CD14-positive monocyte (primary cell): ENCODE results near the gene CASP3. TPM values are rescaled to one million over a fixed set of nuclear protein-coding genes. Genes with fewer than 3 reads are reported as not detected.
"Not testable (repeated sequence)": the region's sequence is repeated elsewhere in the genome, so short reads cannot be mapped to it uniquely, and the experiment has no call there.

Experiments
- DNase-seq, 3 donors: peaks; one replicate each; pipeline ENCODE4 v3.0.0-alpha.2; 2011 to 2022
- H2AFZ ChIP-seq: 2 replicates; pipeline ENCODE4 v1.6.0; 2012; ENCODE audit warnings: mild to moderate bottlenecking, low read depth, low read length, inconsistent platforms; ENCODE audit not compliant: insufficient read depth, poor library complexity, severe bottlenecking
- H3K27ac ChIP-seq, 2 donors: 1 replicate in 1 of 2; 2 replicates in 1 of 2; pipeline ENCODE4 v1.5.1; 2012 to 2013; ENCODE audit warnings: low read length in 2 of 2, control low read depth in 1 of 2, inconsistent platforms in 1 of 2, low read depth in 1 of 2, mild to moderate bottlenecking in 1 of 2
- H3K27me3 ChIP-seq, 2 donors: one replicate each; pipeline versions ENCODE4 v1.6.0 to v1.6.1; 2011 to 2013; ENCODE audit warnings: low read length in 2 of 2; ENCODE audit not compliant: control insufficient read depth in 2 of 2, insufficient read depth in 2 of 2
- H3K36me3 ChIP-seq, 2 donors: replicated peaks in 1 of 2; 1 replicate in 1 of 2; 2 replicates in 1 of 2; pipeline versions ENCODE4 v1.5.1 to v1.6.1; 2012 to 2013; ENCODE audit warnings: low read length in 2 of 2, control low read depth in 1 of 2, inconsistent platforms in 1 of 2, mild to moderate bottlenecking in 1 of 2; ENCODE audit not compliant: insufficient read depth in 2 of 2, control insufficient read depth in 1 of 2
- H3K4me1 ChIP-seq, 2 donors: 1 replicate in 1 of 2; 2 replicates in 1 of 2; pipeline versions ENCODE4 v1.5.1 to v1.6.1; 2012 to 2013; ENCODE audit warnings: low read length in 2 of 2, control low read depth in 1 of 2, inconsistent platforms in 1 of 2, mild to moderate bottlenecking in 1 of 2, moderate library complexity in 1 of 2; ENCODE audit not compliant: insufficient read depth in 2 of 2, control insufficient read depth in 1 of 2
- H3K4me2 ChIP-seq: replicated peaks from 2 replicates; pipeline ENCODE3; 2012; ENCODE audit warnings: low read length, moderate library complexity, mild to moderate bottlenecking; ENCODE audit not compliant: poor library complexity, severe bottlenecking; ENCODE audit errors: extremely low read depth
- H3K4me3 ChIP-seq, 3 experiments: fragments of 200-600 bp in 1 of 3; sonication (generic) in 1 of 3; replicated peaks in 1 of 3; 1 replicate in 2 of 3; 2 replicates in 1 of 3; pipeline ENCODE4 v1.5.1; 2011 to 2013; ENCODE audit warnings: low read length in 3 of 3, mild to moderate bottlenecking in 3 of 3, control low read depth in 2 of 3, low read depth in 2 of 3, inconsistent platforms in 1 of 3, moderate library complexity in 1 of 3
- H3K79me2 ChIP-seq: 2 replicates; pipeline ENCODE4 v1.6.0; 2012; ENCODE audit warnings: mild to moderate bottlenecking, control low read depth, inconsistent platforms, low read length, moderate library complexity; ENCODE audit not compliant: insufficient read depth
- H3K9ac ChIP-seq: 2 replicates; pipeline ENCODE4 v1.6.0; 2017; ENCODE audit warnings: low read length, mild to moderate bottlenecking; ENCODE audit not compliant: insufficient read depth, poor library complexity, severe bottlenecking
- H3K9me3 ChIP-seq, 2 donors: replicated peaks in 1 of 2; 1 replicate in 1 of 2; 2 replicates in 1 of 2; pipeline versions ENCODE4 v1.5.1 to v1.6.1; 2012 to 2013; ENCODE audit warnings: low read length in 2 of 2, control low read depth in 1 of 2; ENCODE audit not compliant: control insufficient read depth in 1 of 2, insufficient read depth in 1 of 2
- H4K20me1 ChIP-seq: 2 replicates; pipeline ENCODE4 v1.6.0; 2012; ENCODE audit warnings: mild to moderate bottlenecking, low read length, control low read depth, moderate library complexity; ENCODE audit not compliant: insufficient read depth
- H3K27ac Mint-ChIP-seq, 7 donors: one replicate each; pipeline ENCODE4 v1.8.0; 2020; ENCODE audit warnings: mild to moderate bottlenecking in 7 of 7, mixed read lengths in 7 of 7, moderate library complexity in 6 of 7, inconsistent platforms in 2 of 7
- H3K27me3 Mint-ChIP-seq, 3 donors: one replicate each; pipeline ENCODE4 v1.8.0; 2021 to 2022; ENCODE audit warnings: low read depth in 3 of 3, mild to moderate bottlenecking in 3 of 3, mixed read lengths in 3 of 3, moderate library complexity in 3 of 3, inconsistent platforms in 1 of 3
- H3K36me3 Mint-ChIP-seq, 2 donors: one replicate each; pipeline ENCODE4 v1.8.0; 2020; ENCODE audit warnings: mixed read lengths in 2 of 2, inconsistent platforms in 1 of 2, mild to moderate bottlenecking in 1 of 2
- H3K4me1 Mint-ChIP-seq: one replicate; pipeline ENCODE4 v1.8.0; 2020; ENCODE audit warnings: mild to moderate bottlenecking, mixed read lengths
- H3K4me3 Mint-ChIP-seq, 2 donors: one replicate each; pipeline ENCODE4 v1.8.0; 2020; ENCODE audit warnings: mild to moderate bottlenecking in 2 of 2, mixed read lengths in 2 of 2, moderate library complexity in 1 of 2
- H3K9me3 Mint-ChIP-seq, 7 donors: one replicate each; pipeline ENCODE4 v1.8.0; 2020 to 2022; ENCODE audit warnings: mixed read lengths in 7 of 7, mild to moderate bottlenecking in 6 of 7, moderate library complexity in 6 of 7, inconsistent platforms in 2 of 7
- WGBS: methylation state at CpG from one replicate; pipeline ENCODE4 v1.1.5; 2013; ENCODE audit warnings: missing lambda C conversion rate; ENCODE audit not compliant: insufficient coverage; 5-methylcytosine and 5-hydroxymethylcytosine counted together
- intact Hi-C, 2 donors: fragments of 100-400 bp; cut with micrococcal nuclease; formaldehyde crosslinking; loops; one replicate each; pipeline versions ENCODE4 v1.15.0 to v1.15.1; 2023
- polyA plus RNA-seq, 3 donors: library from polyadenylated mRNA; depleted of rRNA in 1 of 3; unstranded in 2 of 3; stranded (reverse) in 1 of 3; fragments of 300-500 nt in 2 of 3; fragments of >200 nt in 1 of 3; fragmentation: Illumina TruSeq in 2 of 3; gene quantifications; 1 replicate in 2 of 3; 2 replicates in 1 of 3; pipeline ENCODE4 v1.2.3, GENCODE V29; 2012 to 2021
- TF ChIP-seq, protein P1 (sequence below): fragments of 200-600 bp; IDR thresholded peaks from one replicate; pipeline ENCODE4 v1.8.0; 2022; ENCODE audit warnings: antibody characterized with exemption, mild to moderate bottlenecking

Gene CASP3
- polyA plus RNA-seq, 3 donors = 6.7 to 11.3 (median 11.1) TPM

DNA sequence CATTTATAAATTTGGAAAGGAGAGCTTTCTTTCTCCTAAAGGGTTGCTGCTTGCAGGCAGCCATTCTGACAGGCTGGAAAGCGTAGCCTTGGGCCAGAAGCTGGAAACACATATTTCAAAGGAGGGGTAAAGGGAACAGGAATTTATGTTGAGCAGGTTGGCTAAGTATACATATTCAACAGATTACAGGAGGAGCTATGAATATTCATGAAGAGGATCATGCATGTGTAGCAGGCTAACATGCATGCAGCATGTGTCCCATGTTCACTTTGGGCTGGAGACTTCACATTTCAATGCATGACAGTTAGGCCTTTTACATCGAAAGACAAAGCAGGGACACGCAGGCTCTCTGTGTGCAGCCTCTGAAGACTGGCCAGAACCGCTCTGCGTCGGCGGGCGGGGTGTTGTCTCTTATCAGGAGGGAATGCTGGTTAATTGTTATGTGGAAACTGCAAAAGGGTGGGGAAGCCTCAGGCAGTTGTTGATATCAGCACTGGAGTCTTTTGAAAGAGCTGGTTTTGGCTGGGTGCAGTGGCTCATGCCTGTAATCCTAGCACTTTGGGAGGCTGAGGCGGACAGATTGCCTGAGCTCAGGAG, 31.5 kb downstream of the CASP3 start:
- H3K36me3 Mint-ChIP-seq = peaks cover 0 to 1% of the 10 kb centered on the region in 2 donors
- peak overlapping the region; percentile 67 to 89 (median 83) for H3K27ac Mint-ChIP-seq
- peaks cover 42% of the 10 kb centered on the region for H3K4me1 Mint-ChIP-seq
- H3K4me3 Mint-ChIP-seq = peak overlapping the region; percentile 51 to 70
- H3K27me3 Mint-ChIP-seq = peaks cover 0 to 4% (median 0%) of the 10 kb centered on the region in 3 donors
- Histone ChIP-seq H2AFZ (peak overlapping the region; percentile 15), H3K27me3 (no peaks in the 10 kb centered on the region), H3K27ac (peak overlapping the region; percentile 34 to 68), H3K36me3 (no peaks in the 10 kb centered on the region), H3K9ac (no peak overlapping the region), H3K79me2 (no peaks in the 10 kb centered on the region), H3K4me1 (peaks cover 31 to 35% of the 10 kb centered on the region in 2 donors), H3K4me3 (peak overlapping the region in 1 of 3 experiments; percentile 21), H4K20me1 (no peaks in the 10 kb centered on the region), H3K9me3 (peaks cover 9 to 14% of the 10 kb centered on the region in 2 donors), H3K4me2 (peak overlapping the region; percentile 40)
- intact Hi-C loops = no loop called here
- peaks cover 6 to 13% (median 10%) of the 10 kb centered on the region in 7 donors for H3K9me3 Mint-ChIP-seq
- TF ChIP-seq, protein P1, sequence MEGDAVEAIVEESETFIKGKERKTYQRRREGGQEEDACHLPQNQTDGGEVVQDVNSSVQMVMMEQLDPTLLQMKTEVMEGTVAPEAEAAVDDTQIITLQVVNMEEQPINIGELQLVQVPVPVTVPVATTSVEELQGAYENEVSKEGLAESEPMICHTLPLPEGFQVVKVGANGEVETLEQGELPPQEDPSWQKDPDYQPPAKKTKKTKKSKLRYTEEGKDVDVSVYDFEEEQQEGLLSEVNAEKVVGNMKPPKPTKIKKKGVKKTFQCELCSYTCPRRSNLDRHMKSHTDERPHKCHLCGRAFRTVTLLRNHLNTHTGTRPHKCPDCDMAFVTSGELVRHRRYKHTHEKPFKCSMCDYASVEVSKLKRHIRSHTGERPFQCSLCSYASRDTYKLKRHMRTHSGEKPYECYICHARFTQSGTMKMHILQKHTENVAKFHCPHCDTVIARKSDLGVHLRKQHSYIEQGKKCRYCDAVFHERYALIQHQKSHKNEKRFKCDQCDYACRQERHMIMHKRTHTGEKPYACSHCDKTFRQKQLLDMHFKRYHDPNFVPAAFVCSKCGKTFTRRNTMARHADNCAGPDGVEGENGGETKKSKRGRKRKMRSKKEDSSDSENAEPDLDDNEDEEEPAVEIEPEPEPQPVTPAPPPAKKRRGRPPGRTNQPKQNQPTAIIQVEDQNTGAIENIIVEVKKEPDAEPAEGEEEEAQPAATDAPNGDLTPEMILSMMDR = no peak
- WGBS = 50% methylated on average over 2 of the region's 9 CpGs
- DNase-seq = no peak

DNA sequence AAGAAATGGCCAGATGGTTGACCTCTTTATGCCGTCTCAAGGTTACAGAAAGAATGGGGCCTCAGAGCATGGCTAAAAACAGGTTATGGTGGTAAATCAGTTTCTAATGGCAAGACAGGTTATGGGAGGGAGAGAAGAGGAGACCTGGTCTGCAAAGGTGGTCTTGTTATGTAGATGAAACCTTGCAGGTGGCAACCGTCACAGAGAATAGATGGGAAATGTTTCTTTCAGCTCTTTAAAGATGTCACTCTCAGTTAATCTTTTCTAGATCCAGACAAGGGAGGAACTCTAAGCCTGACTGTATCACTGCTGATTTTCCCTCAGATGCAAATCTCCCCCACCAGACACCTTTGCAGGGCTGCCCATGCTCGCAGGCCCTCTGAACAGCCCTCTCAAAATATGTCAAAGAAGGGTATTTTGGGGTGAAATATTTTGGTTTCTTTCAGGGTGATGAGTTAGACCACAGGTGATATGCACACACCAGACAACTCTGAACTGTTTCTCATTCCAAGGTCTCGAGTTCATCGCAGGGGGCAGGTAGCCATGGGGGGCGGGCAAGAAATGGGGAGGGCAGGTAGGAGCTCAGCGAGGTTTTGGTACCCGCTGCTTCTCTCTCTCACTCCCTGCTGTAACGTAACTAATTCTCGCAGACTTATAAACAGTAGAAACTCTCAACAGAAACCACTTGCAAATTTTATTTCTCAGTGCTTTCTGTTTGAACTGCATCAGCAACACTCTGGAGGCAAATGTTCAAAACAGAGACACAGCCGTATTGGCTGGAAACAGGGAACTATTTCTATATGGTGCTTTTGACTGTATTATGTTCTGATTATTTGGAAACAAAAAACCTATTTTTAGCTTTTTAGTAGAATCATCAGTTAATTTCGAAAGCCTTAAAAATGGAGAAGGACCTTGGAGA, 32.4 kb downstream of the CASP3 start:
- Histone ChIP-seq H3K79me2 (no peaks in the 10 kb centered on the region), H3K4me3 (peak overlapping the region in 1 of 3 experiments; percentile 21), H3K4me1 (peaks cover 31 to 35% of the 10 kb centered on the region in 2 donors), H3K4me2 (peak overlapping the region; percentile 40), H3K36me3 (no peaks in the 10 kb centered on the region), H3K27me3 (no peaks in the 10 kb centered on the region), H3K27ac (peak overlapping the region; percentile 31 to 68), H4K20me1 (no peaks in the 10 kb centered on the region), H3K9ac (no peak overlapping the region), H2AFZ (peak overlapping the region; percentile 15), H3K9me3 (peaks cover 9 to 14% of the 10 kb centered on the region in 2 donors)
- H3K4me1 Mint-ChIP-seq = peaks cover 42% of the 10 kb centered on the region
- peak overlapping the region; percentile 62 to 89 (median 74) for H3K27ac Mint-ChIP-seq
- DNase-seq = peak; percentile 7 to 42 (median 13)
- peaks cover 0 to 4% (median 0%) of the 10 kb centered on the region in 3 donors for H3K27me3 Mint-ChIP-seq
- H3K4me3 Mint-ChIP-seq = peak overlapping the region; percentile 21 to 51
- 83% methylated on average over 1 of the region's 12 CpGs for WGBS
- peaks cover 0 to 1% of the 10 kb centered on the region in 2 donors for H3K36me3 Mint-ChIP-seq
- peaks cover 6 to 13% (median 10%) of the 10 kb centered on the region in 7 donors for H3K9me3 Mint-ChIP-seq
- intact Hi-C loops = no loop called here
- TF ChIP-seq, protein P1 = no peak

DNA sequence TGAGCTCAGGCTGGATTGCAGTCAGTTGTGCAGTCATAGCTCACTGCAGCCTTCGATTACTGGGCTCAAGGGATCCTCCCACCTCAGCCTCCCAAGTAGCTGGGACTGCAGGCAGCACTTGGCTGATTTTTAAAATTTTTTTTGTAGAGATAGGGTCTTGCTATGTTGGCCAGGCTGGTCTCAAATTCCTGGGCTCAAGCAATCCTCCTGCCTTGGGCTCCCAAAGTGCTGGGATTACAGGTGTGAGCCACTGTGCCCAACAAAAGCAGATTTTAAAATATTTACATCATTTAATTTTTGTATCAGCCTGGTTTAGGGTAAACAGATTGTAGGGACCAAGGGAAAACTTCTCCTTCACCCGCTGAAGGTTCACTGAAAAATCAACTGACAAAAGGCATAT, 33.1 kb downstream of the CASP3 start:
- H3K36me3 Mint-ChIP-seq, H3K4me3 ChIP-seq, H3K4me2 ChIP-seq, H3K9ac ChIP-seq, H3K4me3 Mint-ChIP-seq, H3K27me3 Mint-ChIP-seq, DNase-seq, H3K27ac ChIP-seq, H3K36me3 ChIP-seq, H3K27ac Mint-ChIP-seq, H3K27me3 ChIP-seq, H2AFZ ChIP-seq, H4K20me1 ChIP-seq, H3K79me2 ChIP-seq, intact Hi-C loops: not testable (repeated sequence)
- no CpG with 5 or more reads among the region's 2 CpGs for WGBS
- peaks cover 42% of the 10 kb centered on the region for H3K4me1 Mint-ChIP-seq
- H3K4me1 ChIP-seq = peaks cover 31 to 35% of the 10 kb centered on the region in 2 donors
- peaks cover 6 to 13% (median 10%) of the 10 kb centered on the region in 7 donors for H3K9me3 Mint-ChIP-seq
- peaks cover 9 to 14% of the 10 kb centered on the region in 2 donors for H3K9me3 ChIP-seq
